ENCODE results near the gene IMMP2L.

The IMMP2L gene

DNA sequence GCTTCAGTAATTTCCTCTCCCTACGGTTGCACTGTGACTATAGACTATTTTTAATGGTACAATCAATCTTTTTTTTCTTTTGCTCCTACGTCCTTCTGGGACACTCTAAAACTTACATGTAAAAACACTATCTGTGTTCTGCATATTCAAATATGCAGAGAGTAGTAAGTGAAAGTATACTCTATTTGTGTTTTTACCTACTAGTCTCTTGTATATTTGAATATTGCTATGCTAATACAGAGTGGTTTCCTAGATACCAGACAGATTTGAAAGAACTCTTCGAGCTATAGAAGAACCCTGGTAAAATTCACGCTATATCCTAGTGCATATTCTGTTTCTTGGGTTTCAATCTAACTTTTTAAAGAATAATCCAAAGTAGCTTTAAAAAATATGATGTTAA lies 672.2 kb downstream of the IMMP2L start:
- no peak overlapping the region for H3K4me3 ChIP-seq (ENCODE audit: low read depth, low read length)

DNA sequence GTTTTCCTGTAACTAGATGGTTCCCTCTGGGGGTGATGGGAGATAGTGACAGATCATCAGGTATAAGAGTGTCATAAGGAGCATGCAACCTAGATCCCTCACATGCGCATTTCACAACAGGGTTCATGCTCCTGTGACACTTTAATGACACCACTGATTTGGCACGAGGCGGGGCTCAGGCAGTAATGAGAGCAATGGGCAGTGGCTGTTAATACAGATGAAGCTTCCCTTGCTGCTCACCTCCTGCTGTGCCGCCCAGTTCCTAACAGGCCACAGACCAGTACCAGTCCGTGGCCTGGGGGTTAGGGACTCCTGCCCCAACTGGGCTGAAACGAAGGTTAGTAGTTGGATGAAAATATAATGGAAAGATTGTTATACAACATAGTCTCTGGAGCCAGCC lies 673.0 kb downstream of the IMMP2L start:
- no peak overlapping the region for H3K4me3 ChIP-seq (ENCODE audit: low read depth, low read length)

DNA sequence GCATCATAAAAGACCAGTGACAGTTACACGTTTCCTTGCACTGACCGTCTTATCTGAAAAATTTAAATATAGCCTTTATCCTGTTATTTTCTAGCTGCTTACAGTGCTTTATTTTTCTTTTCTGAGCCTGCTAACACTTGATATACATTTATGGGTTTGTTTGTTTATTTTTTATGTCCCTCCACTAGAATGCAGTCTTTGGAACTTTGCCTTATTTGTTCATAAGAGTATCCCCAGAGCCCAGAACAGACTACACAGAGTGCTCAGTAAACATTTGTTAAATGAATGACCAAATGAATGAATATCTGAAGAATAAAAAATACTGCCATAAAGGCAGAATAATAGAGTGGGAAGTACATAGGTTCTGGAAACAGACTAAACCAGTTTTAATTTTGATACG lies 673.7 kb downstream of the IMMP2L start:
- no peak overlapping the region for H3K4me3 ChIP-seq (ENCODE audit: low read depth, low read length)

DNA sequence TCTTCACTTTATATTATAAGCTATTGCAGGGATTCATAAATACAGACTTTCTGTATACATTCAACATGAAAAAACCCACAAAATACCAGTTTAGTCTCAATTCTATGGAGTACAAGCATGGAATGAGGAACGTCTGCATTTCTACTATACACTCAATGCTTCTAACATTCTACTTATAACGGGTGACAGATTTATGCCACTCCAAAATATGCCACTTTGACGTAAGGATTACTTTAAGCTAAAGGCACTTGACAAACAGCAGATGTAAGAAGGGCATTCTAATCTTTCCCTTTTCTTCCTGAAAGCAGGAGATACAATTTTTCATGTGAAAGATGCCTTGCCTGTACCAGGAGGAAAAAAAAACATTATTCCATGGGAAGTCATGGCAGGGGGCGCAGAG lies 676.8 kb downstream of the IMMP2L start:
- H3K4me3 ChIP-seq (ENCODE audit: low read depth, low read length): no peak overlapping the region

DNA sequence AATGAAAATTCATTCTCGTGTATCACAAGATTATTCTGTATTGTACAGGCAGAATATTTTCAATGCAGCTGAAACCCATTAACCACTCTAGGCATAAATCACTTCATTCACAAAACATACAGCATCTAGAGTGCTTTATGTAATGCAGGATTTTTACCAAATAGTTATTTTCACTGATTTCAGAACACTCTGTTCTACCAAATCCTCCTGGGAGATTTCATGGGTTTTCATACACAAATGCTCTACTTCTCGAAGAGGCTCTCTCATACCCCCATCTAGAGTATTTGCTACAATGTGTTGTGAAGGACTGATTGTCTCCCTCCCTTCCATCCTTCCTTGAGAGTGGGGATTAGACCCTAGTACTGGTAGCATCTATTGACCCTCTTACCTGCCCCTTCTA lies 680.6 kb downstream of the IMMP2L start:
- no peak overlapping the region for H3K4me3 ChIP-seq (ENCODE audit: low read depth, low read length)

DNA sequence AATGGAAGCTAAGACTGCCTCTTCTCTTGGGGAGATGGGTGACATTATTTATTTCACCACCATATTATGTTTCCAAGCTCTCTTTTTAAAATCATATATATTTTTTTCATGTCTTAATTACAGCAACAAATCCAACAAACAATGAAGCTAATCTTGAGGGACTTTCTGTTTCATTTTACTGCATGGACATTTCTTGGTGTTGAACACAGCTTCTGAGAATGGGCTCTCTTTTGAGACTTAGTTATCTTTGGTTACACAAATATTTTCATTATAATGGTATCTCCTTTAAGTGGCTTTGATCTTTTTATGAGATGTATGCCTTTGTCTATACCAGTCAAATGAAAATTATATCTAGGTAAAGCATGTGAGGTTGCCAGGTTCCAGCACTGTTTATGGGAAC lies 681.3 kb downstream of the IMMP2L start:
- H3K4me3 ChIP-seq (ENCODE audit: low read depth, low read length): no peak overlapping the region

DNA sequence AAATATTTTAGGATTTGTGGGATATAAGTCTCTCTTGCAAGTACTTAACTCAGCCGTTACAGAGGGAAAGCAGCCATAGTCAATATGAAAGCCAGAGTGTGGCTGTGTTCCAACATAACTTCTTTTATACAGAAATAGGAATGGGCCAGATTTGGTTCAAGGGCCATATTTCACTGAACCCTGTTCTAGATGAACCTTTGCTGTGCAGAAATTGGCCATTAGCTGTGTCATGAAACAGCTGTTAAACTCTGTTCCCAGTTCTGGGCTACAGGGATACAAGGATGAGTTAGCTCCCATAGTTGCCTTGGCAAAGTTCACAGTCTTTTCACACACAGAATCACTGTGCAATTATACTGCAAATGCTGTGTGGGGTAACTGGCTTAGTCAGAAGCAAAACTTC lies 685.3 kb downstream of the IMMP2L start:
- no peak overlapping the region for H3K4me3 ChIP-seq (ENCODE audit: low read depth, low read length)

DNA sequence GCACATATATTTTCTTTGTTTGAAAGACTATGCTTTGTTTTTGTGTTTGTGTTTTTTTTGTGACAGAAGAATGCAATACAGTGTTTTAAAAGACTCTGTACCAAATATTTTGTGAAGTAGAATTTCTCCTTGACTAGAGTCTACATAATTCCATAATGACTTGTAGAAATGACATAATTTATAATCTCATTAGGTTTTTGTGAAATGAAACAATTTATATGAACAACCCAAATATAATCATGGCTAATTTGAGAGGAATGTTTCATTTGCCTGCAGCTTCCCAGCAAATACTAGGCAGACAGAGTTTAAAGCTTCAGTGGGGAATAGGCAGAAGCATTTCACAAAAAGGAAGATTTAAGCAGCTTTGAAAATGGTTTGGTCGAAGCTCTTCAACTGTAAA lies 686.9 kb downstream of the IMMP2L start:
- H3K4me3 ChIP-seq (ENCODE audit: low read depth, low read length): no peak overlapping the region

DNA sequence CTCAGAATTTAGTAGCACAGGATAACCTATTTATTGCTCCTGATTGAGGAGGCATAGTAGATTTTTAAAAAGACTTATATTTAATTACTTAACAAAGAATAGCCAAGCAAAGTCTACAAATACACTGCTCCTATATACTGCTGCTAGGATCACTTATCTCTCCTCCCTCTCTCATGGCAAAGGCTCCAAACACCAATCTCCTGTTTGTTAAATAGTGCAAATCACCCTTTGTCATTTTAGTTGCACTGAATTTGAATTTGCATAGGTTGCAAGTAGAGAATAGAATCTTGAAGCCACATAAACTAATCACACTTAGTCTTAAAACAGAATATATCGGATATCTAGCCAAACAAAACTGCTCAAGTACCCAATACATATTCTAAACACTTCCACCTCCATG lies 690.4 kb downstream of the IMMP2L start:
- no peak overlapping the region for H3K4me3 ChIP-seq (ENCODE audit: low read depth, low read length)

DNA sequence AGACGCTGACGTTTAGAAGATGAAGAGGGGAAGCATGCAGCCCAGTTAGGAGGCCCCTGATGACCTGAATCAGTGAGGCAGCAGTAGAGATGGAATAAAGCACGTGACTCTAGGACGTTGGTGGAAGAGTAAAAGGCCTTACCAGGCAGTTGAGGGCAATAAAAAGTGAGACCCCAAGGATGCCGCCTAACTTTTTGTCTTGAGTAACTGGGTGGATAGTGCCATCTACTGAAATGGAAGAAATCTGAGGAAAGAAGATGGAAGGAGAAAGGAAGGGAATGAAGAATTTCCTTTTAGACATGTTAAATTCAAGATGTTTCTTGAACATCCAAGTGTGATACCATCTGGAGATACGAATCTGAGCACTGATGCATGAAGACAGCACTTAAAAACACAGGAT lies 691.4 kb downstream of the IMMP2L start:
- H3K4me3 ChIP-seq (ENCODE audit: low read depth, low read length): no peak overlapping the region

DNA sequence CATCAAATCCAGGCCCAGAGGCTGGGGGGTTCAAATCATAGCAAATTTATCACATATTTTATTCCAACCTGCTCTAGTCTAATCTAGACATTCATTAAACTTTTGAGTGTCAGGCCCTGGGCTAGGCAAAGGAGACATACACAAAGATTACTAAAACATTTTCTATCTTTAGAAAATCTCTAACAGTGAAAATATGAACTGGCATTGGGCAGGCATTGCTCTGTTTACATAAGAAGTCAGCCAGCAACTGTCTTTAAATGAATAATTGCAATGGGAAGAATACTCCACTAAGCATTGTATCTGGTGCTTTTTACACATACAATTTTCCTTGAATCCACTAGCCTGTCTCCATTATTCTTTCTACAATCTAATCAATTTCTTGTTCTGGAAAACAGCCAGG lies 693.8 kb downstream of the IMMP2L start:
- H3K4me3 ChIP-seq (ENCODE audit: low read depth, low read length): no peak overlapping the region

DNA sequence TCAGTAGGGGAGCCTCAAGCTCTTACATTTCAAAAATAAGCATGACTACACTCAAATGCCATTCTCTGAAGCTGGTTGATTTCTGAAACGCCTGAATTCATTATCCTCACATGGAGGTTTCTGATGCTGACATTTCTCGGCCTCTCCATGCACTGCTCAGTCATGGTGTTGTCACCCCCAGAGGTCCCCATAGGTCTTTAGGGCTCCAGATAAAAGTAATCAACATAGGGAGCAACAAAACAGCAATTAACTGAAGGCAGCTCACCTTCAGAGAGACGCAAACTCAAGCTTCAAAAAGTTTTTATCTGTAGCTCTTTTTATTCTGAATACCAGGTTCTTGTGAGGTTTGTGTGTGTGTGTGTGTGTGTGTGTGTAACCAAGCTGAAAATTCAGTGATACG lies 694.5 kb downstream of the IMMP2L start:
- H3K4me3 ChIP-seq (ENCODE audit: low read depth, low read length): no peak overlapping the region

DNA sequence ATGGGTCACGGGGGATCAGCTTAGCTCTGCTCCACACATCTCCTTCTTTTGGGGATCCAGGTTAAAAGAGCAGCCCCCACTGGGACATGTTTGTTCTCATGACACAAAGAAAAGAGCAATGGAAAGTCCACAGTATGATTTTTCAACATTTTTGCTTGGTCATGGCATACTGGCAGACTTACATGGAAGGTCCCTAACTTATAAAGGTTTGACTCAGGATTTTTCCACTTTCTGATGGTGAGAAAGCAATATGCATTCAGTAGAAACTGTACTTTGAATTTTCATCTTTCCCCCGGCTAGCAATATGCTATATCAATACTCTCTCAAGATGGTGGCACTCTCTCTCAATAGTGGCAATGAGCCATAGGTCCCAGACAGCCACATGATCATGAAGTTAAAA lies 699.0 kb downstream of the IMMP2L start:
- H3K4me3 ChIP-seq (ENCODE audit: low read depth, low read length): no peak overlapping the region

DNA sequence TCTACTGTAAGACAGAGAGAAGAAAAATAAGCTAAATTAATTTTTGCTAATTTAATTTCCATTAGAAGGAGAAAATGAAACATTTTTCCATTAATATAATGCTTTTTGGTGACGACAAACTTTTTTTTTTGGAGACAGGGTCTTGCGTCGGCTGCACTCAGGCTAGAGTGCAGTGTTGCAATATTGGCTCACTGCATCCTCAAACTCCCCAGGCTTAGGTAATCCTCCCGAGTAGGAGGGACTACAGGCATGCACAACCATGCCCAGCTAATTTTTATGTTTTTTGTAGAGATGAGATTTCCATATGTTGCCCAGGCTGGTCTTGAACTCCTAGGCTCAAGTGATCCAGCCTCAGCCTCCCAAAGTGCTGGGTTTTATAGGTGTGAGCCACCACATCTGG lies 701.1 kb downstream of the IMMP2L start:
- H3K4me3 ChIP-seq (ENCODE audit: low read depth, low read length): no peak overlapping the region

DNA sequence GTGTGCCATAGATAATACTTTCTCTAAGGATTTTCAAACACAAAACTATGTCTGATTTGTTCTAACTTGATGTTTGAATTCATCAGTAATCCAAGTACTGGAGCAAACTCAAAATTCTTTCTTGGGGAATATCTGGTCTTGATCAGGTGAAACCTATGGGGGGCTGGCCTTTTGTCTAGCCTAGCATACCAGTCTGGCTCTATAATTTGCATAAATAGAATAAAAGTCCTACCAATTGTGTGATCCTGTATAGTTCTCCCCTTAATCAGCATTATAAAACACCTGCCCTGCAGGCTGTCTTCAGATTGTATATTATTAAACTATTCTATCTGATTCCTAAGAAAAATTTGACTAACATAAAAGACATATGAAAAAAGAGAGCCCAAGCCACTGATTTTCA lies 705.2 kb downstream of the IMMP2L start:
- H3K4me3 ChIP-seq (ENCODE audit: low read depth, low read length): no peak overlapping the region

DNA sequence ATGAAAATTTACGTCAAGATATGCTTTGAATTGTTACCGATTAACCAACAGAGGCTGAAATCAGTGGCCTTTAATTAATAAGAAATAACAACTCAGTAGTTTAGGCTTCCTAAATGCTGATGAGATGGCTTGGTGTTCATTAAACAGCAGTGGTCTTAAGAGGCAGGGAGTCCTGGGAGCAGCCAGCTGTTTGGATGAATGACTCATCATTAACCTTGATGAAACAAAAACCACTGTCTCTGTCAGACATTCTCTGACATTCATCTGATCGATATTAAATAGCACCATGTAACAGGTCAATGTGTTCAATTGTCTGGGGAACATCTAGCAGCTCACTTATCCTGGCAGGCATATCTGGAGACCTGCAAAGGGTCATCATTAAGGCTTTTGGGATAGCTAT lies 705.6 kb downstream of the IMMP2L start:
- no peak overlapping the region for H3K4me3 ChIP-seq (ENCODE audit: low read depth, low read length)

DNA sequence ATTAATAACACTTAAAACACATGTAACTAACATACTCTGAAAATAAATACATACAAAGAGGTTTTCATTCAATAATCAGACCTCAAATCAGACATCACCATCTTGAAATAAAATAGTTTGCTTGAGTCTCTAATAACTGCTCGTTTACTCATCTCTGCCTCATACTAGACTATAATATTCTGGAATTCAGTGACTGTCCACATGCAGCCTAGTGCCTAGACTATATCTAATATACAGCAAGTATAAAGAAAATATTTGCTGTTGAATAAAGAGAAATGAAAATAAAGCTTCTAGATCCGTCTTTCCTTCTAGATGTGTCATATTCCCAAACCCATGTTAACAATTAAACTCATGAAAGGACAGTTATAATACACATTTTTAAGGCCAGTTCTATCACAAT lies 707.6 kb downstream of the IMMP2L start:
- no peak overlapping the region for H3K4me3 ChIP-seq (ENCODE audit: low read depth, low read length)

DNA sequence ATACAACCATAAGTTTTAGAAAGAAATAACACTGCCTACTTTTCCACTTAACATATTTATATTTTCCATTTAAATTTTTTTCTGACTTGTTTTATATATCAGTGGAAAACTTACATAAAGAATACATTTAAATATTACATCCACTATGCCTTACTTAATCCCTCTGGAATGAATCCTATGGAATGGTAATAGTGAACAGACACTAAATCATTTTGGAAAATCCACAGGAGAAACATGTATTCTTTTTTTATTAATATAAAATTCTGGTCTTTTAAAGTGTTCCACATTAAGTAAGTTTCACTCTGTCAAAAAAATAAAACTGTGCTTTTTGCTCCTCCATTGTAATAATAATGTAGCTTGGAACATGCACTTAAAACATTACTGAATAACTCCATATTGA lies 708.1 kb downstream of the IMMP2L start:
- no peak overlapping the region for H3K4me3 ChIP-seq (ENCODE audit: low read depth, low read length)

DNA sequence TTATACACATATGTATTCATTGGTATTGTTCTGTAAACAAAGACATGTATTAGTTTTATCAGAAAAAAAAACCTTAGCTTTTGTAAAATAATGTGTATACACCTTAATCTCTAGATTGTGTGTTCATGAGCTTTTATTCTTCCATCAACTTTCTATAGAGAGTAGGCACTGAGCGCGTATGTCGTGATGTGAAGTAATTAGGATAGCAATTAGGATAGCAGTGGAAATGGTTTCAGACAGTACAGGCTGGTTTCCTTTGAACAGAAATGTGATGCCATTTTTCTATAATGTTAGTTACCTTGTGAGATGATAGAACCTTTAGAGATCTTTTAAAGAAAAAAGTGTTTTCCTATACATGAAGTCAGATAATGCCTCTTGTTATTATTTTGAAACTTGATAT lies 709.0 kb downstream of the IMMP2L start:
- H3K4me3 ChIP-seq (ENCODE audit: low read depth, low read length): no peak overlapping the region

DNA sequence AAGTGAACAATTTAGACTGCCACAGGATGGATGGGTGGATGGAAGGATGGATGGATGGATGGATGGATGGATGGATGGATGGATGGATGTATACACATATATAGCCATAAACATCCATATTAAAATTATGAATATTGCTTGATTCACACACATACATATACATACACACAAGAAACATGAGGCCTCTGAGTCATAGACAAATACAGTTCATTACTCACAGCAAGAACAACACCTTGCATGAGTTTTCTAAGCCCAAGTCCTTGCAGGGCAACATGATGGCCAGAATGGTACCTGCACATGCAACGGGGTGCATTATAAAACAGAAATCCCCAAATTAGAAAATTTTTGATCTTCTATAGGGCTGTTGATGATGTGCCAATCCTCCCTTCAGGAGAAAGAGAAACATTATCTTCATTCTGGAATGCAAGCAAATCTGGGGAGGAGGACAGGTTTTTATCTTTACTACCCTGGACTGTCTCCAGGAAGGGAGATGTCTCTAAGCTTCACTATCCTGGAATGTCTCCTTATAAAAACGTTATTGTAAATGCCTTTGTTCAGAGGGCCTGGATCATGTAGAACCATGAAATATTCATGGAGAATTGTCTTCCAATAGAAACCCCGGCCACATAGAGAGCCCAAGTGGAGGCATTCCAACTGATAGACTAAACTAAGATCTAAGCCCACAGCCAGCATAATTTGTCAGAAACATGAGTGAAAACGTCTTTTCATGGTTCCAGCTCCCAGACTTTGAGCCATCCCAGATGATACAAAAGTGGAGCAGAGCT lies 709.9 kb downstream of the IMMP2L start:
- H3K4me3 ChIP-seq (ENCODE audit: low read depth, low read length): no peak overlapping the region

DNA sequence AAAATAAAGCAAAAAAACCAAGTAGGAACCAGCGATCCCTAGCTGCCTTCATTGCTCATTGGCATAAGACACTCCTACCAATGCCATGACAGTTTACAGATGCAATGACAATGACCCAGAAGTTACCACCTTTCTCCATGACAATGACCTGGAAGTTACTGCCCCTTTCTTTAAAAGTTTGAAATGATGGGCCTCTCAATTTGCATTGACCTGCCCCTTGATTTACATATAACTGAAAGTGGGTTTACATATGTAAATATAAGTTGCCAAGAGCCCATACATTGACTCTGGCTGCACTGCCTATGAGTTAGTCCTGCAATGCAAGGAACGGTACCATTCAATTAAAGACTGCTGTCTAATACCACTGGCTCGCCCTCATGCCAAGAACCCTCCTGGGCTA lies 712.1 kb downstream of the IMMP2L start:
- H3K4me3 ChIP-seq (ENCODE audit: low read depth, low read length): no peak overlapping the region

DNA sequence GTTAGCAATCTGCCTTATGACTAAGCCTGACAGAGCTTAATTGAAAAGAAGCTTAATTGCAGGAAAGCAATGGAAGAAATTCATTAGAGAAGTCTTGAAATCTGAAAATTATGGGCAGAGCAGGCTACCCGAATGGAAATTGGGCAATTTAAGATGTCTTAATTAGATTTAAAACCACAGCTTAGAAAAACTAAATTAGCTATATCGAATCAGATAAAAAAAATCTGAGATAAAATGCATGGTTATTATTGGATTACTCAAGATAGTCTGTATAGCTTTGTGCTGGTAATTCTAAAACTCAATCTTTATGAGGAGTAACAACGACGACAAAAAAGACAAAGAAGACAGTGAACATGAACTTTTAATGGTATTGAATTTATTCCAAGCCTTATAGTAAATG lies 719.5 kb downstream of the IMMP2L start:
- H3K4me3 ChIP-seq (ENCODE audit: low read depth, low read length): no peak overlapping the region

DNA sequence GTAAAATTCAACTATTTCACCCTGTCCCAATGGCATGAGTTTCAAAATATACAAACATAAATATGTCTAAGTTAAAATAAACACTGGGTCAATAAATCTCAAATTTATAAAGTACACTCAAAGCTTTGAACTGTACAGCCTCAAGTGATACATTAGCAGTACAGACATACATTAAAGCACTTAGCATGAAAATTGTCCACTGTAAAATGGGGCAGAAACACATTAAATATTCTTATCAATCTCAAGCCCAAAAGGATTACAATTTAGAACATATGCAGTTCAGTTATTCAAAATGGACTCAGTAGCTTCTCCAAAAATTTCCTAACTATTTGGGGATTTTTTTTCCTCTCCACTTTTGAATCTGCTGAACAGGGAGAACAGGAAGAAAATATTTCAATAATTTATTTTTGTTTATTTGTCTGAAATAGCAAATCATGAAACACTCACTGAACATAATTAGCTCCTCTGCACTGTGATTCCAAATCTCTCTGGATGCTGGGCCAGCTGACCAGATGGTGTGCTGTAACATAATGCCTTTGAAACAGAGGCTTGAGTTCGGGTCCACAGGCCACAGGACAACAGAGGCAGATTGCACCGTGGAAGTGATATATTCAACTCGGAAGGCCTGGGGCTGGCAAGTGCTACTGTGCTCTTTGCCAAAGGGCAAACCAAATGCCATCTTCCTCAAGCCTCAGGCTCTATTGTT lies 720.3 kb downstream of the IMMP2L start:
- no peak overlapping the region for H3K4me3 ChIP-seq (ENCODE audit: low read depth, low read length)

All from iPS-11a (cell line).